GM12873 (cell line): Measurements from ENCODE around the gene SP3.

Source experiments
- TF ChIP-seq, protein P1 (sequence below): IDR thresholded peaks from 2 replicates; pipeline ENCODE4 v1.5.1; 2012; ENCODE audit warnings: low read depth, mild to moderate bottlenecking, moderate library complexity, low read length, control low read depth; ENCODE audit not compliant: insufficient read depth; ENCODE audit errors: missing control alignments

SP3 gene

GRCh38 chr2:173978447-173978846 lies 13.3 kb upstream of the SP3 start:
- TF ChIP-seq, protein P1, sequence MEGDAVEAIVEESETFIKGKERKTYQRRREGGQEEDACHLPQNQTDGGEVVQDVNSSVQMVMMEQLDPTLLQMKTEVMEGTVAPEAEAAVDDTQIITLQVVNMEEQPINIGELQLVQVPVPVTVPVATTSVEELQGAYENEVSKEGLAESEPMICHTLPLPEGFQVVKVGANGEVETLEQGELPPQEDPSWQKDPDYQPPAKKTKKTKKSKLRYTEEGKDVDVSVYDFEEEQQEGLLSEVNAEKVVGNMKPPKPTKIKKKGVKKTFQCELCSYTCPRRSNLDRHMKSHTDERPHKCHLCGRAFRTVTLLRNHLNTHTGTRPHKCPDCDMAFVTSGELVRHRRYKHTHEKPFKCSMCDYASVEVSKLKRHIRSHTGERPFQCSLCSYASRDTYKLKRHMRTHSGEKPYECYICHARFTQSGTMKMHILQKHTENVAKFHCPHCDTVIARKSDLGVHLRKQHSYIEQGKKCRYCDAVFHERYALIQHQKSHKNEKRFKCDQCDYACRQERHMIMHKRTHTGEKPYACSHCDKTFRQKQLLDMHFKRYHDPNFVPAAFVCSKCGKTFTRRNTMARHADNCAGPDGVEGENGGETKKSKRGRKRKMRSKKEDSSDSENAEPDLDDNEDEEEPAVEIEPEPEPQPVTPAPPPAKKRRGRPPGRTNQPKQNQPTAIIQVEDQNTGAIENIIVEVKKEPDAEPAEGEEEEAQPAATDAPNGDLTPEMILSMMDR, result no peak

- TF ChIP-seq, protein P1, result no peak
These were observed 7.5 kb upstream of the SP3 start for GRCh38 chr2:173972636-173973035.

- TF ChIP-seq, protein P1, result no peak
These were observed 7.0 kb upstream of the SP3 start for GRCh38 chr2:173972165-173972564.

- TF ChIP-seq, protein P1, result no peak
These were observed 5.3 kb upstream of the SP3 start for GRCh38 chr2:173970516-173970924.

DNA sequence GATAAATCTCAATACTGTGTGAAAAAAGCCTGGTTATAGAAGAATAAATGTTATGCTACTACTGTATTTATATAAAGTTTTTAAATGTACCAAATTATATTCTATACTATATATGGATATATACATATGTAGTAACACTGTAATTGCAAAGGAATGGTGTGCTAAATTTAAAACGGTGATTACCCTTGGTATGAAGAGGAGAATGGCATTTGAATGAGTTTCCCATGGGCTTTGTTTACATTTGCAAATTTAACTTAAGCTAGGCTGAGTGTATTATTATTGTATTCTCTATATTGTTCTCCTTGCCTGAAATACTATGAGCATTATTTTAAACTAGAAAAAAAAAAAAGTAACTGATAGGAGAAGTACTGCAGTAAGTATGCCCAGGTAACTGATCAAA lies 4.7 kb upstream of the SP3 start:
- TF ChIP-seq, protein P1, result no peak

DNA sequence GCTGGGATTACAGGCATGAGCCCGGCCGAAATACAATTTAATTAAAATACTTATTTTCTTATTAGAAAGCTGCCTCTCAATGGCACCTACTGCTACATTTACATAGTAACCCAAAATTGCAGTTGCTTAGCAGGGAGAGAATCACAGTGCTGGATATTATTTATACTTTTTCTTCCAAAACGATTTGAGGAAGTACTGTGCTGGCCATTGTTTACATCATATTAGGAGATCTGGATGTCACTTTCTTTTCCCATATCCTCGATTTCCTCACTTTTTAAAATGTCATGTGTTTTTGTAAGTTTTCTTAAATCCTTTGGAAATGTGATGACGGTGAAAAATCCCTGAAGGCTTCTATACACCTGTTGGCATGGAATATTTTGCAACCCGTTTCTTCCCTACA lies 3.4 kb upstream of the SP3 start:
- TF ChIP-seq, protein P1, result no peak

DNA sequence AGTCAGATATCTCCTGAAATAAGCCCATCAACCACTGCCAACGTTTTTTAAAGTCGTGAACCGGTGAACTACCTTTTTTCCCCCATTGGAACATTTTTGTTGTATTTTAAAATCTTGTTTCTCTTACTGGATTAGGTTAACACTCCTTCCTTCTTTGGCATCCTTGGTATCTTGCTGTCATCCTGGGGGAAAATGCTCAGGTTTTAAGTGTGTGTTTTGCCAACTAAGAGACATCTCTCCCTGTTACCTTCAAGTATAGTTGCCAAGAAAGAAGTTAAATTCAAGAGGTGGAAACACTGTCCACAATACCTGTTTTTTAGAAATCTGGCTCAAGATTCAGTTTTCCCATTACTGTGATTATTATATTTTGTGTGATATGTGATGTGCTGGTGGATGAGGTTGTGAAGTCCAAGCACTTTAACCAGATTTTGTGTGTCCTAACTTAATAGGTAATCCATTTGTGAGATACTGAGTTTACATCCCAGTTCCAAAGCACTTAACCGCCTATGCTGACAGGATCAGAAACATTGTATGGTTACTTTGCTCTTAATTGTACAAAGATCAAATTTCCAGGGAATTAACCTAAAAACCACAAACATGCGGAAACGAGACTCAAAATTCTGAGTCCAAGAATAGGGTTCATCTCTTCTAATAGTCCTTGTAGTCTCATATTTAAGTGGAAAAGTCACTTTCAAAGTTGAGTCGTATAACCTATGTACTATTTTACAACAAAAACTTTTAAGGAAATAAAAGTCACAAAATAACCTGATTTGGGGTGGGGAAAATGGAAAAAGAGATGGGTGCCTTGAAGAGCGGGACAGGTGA lies 1.3 kb upstream of the SP3 start:
- TF ChIP-seq, protein P1, result no peak
